ENCODE results near the gene BBOX1. TPM values are rescaled to one million over a fixed set of nuclear protein-coding genes. Genes with fewer than 3 reads are reported as not detected.

BBOX1 gene
- total RNA-seq, 1 experiment from 2014 or later: not detected

DNA sequence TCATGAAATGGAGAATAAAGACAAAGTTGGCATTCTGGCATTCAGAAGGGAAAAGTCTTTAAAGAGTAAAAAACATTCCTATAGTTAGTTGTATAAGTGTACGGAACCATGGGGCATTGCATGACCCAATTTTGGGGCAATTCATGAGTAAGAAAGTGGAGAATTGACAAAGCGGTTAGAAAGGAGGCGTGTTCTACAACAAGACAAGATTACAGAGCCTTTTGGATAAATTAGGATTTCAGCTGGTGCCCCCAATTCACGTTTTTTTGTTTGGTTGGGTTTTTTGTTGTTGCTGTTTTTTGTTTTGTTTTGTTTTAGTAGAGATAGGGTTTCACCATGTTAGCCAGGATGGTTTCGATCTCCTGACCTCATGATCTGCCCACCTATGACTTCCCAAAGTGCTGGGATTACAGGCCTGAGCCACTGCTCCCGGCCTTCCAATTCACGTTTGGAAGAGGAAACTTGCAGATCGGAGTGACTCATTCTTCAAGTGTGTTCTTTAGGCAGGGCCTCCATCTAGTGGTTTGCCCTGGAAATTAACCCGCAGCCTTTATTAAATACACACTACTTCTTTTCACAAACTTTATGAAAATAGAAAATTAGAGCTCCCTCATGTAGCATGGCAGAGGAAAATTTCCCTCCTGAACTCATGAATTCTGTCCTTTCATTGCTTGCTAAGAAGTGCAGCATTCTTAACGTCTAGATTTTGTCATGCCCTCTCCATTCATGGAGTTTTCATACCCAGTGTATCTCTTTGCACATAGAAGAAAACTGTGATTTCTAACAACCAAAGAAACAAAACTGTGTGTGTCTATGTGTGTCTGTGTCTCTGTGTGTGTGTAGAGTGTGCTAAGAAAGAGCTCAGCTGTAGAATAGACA lies 118.1 kb downstream of the BBOX1 start:
- Histone ChIP-seq H3K4me1 (ENCODE audit: control insufficient read depth, insufficient read depth, low read length) (no peaks in the 10 kb centered on the region), H3K9me3 (ENCODE audit: control insufficient read depth, insufficient read depth, low read depth, low read length) (no peaks in the 10 kb centered on the region), H3K4me3 (ENCODE audit: low read depth in 2 of 2, low read length in 2 of 2) (no peak overlapping the region), H3K27ac (ENCODE audit: low read length) (no peak overlapping the region), H3K36me3 (ENCODE audit: control insufficient read depth, insufficient read depth, low read length) (no peaks in the 10 kb centered on the region), H3K27me3 (ENCODE audit: control insufficient read depth, insufficient read depth, low read length) (no peaks in the 10 kb centered on the region)
- CTCF ChIA-PET: interaction anchor here (1.3 to 1.4 kb wide), 2 partner anchors 338 to 405 kb away, joined by 4 to 7 read pairs; no protein-coding TSS in a partner anchor
- DNase-seq (ENCODE audit: low read depth, low spot score) (peak; percentile 59), ATAC-seq (peak; percentile 94)
- no TSS peak for BruUV-seq (replicated peaks)
- POLR2A ChIA-PET: no interaction called here
- TF ChIP-seq POLR2AphosphoS5 (IDR thresholded peaks at IDR 0.05; ENCODE audit: low read depth, low read length): no peak
- TF ChIP-seq, protein P1, sequence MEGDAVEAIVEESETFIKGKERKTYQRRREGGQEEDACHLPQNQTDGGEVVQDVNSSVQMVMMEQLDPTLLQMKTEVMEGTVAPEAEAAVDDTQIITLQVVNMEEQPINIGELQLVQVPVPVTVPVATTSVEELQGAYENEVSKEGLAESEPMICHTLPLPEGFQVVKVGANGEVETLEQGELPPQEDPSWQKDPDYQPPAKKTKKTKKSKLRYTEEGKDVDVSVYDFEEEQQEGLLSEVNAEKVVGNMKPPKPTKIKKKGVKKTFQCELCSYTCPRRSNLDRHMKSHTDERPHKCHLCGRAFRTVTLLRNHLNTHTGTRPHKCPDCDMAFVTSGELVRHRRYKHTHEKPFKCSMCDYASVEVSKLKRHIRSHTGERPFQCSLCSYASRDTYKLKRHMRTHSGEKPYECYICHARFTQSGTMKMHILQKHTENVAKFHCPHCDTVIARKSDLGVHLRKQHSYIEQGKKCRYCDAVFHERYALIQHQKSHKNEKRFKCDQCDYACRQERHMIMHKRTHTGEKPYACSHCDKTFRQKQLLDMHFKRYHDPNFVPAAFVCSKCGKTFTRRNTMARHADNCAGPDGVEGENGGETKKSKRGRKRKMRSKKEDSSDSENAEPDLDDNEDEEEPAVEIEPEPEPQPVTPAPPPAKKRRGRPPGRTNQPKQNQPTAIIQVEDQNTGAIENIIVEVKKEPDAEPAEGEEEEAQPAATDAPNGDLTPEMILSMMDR (IDR thresholded peaks at IDR 0.05): peak; percentile 87
- intact Hi-C loops (cut with micrococcal nuclease; ENCODE audit: unreplicated experiment) (loop anchor here (1.0 to 5.0 kb wide), 3 partner anchors 404 to 871 kb away; no protein-coding TSS in a partner anchor), in situ Hi-C loops (cut with HindIII; ENCODE audit: low pct_unique_long_range_greater_than_20kb, low sequenced_read_pairs) (no loop called here)

DNA sequence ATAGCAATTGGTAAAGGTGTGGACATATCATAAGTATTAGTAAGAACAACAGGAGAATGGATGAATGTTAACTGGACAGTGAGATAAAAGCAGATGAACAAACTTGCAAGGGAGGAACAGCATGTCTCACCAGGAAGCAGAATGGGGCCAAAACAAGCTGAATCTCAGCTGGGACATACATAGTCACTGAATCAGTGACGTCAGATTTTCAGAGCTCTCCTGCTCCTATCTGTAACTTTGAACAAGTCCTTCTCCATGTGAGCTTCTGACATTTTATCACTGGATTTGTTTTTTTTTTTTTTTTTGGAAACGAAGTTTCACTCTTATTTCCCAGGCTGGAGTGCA lies 118.7 kb downstream of the BBOX1 start:
- no TSS peak for BruUV-seq (replicated peaks)
- TF ChIP-seq, protein P2, sequence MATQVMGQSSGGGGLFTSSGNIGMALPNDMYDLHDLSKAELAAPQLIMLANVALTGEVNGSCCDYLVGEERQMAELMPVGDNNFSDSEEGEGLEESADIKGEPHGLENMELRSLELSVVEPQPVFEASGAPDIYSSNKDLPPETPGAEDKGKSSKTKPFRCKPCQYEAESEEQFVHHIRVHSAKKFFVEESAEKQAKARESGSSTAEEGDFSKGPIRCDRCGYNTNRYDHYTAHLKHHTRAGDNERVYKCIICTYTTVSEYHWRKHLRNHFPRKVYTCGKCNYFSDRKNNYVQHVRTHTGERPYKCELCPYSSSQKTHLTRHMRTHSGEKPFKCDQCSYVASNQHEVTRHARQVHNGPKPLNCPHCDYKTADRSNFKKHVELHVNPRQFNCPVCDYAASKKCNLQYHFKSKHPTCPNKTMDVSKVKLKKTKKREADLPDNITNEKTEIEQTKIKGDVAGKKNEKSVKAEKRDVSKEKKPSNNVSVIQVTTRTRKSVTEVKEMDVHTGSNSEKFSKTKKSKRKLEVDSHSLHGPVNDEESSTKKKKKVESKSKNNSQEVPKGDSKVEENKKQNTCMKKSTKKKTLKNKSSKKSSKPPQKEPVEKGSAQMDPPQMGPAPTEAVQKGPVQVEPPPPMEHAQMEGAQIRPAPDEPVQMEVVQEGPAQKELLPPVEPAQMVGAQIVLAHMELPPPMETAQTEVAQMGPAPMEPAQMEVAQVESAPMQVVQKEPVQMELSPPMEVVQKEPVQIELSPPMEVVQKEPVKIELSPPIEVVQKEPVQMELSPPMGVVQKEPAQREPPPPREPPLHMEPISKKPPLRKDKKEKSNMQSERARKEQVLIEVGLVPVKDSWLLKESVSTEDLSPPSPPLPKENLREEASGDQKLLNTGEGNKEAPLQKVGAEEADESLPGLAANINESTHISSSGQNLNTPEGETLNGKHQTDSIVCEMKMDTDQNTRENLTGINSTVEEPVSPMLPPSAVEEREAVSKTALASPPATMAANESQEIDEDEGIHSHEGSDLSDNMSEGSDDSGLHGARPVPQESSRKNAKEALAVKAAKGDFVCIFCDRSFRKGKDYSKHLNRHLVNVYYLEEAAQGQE (IDR thresholded peaks at IDR 0.05; ENCODE audit: insufficient read depth in 1 of 2, low read depth in 2 of 2, low read length in 1 of 2): no peak
- TF ChIP-seq TCF7L2 (IDR thresholded peaks at IDR 0.05; ENCODE audit: low read depth, low read length): no peak
- intact Hi-C loops (cut with micrococcal nuclease; ENCODE audit: unreplicated experiment) (loop anchor here (2.0 to 5.0 kb wide), 2 partner anchors 509 to 872 kb away; no protein-coding TSS in a partner anchor), in situ Hi-C loops (cut with HindIII; ENCODE audit: low pct_unique_long_range_greater_than_20kb, low sequenced_read_pairs) (no loop called here)
- CTCF ChIA-PET: interaction anchor here (0.7 to 1.4 kb wide), 3 partner anchors 337 to 405 kb away, joined by 4 to 12 read pairs (median 7); no protein-coding TSS in a partner anchor
- POLR2A ChIA-PET: interaction anchor here (0.7 kb wide), 1 partner anchor 17 kb away, joined by 9 read pairs; no protein-coding TSS in a partner anchor
- ATAC-seq (no peak), DNase-seq (ENCODE audit: low read depth, low spot score) (no peak)
- Histone ChIP-seq H3K27ac (ENCODE audit: low read length) (no peak overlapping the region), H3K27me3 (ENCODE audit: control insufficient read depth, insufficient read depth, low read length) (no peaks in the 10 kb centered on the region), H3K9me3 (ENCODE audit: control insufficient read depth, insufficient read depth, low read depth, low read length) (no peaks in the 10 kb centered on the region), H3K4me1 (ENCODE audit: control insufficient read depth, insufficient read depth, low read length) (no peaks in the 10 kb centered on the region), H3K36me3 (ENCODE audit: control insufficient read depth, insufficient read depth, low read length) (no peaks in the 10 kb centered on the region), H3K4me3 (ENCODE audit: low read depth in 2 of 2, low read length in 2 of 2) (no peak overlapping the region)

DNA sequence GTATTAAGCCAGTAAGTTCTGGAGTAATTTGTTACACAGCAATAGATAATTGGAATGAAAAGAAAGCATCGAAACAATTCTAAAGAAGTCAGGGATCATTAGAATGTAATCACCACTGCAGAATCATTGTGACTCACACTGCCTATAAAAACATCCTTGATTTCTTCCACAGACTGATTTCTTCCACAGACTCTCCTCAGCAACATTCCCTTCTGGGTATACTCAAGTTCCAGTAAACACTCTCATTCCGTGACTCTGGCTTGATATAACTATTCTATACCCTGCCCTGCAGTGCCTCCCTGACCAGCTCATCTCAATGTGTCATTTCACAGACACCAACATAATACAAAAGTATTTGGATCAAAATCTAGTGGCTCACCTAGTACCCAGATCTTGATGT lies 120.5 kb downstream of the BBOX1 start:
- CTCF ChIA-PET: interaction anchor here (0.5 kb wide), 1 partner anchor 803 kb away, joined by 3 read pairs; no protein-coding TSS in a partner anchor

More for the DNA sequence above, 120.5 kb downstream of the BBOX1 start:
- DNase-seq (ENCODE audit: low read depth, low spot score): no peak
- in situ Hi-C loops (cut with HindIII; ENCODE audit: low pct_unique_long_range_greater_than_20kb, low sequenced_read_pairs) (no loop called here), intact Hi-C loops (cut with micrococcal nuclease; ENCODE audit: unreplicated experiment) (no loop called here)
- no peak for ATAC-seq
- no TSS peak for BruUV-seq (replicated peaks)
- no peaks in the 10 kb centered on the region for H3K4me1 ChIP-seq (ENCODE audit: control insufficient read depth, insufficient read depth, low read length)
- H3K27ac ChIP-seq (ENCODE audit: low read length): 0 out of 2 replicates have a peak overlapping the region, but pooled peaks have one; percentile 32
- POLR2A ChIA-PET: no interaction called here
- TF ChIP-seq POLR2AphosphoS5 (IDR thresholded peaks at IDR 0.05; ENCODE audit: low read depth, low read length) (no peak), SIN3A (IDR thresholded peaks at IDR 0.05; ENCODE audit: borderline replicate concordance, insufficient read depth, low read depth, low read length) (no peak), TCF7L2 (IDR thresholded peaks at IDR 0.05; ENCODE audit: low read depth, low read length) (no peak)
- TF ChIP-seq, protein P2 (IDR thresholded peaks at IDR 0.05; ENCODE audit: insufficient read depth in 1 of 2, low read depth in 2 of 2, low read length in 1 of 2): no peak
- TF ChIP-seq, protein P1 (IDR thresholded peaks at IDR 0.05): no peak
- no peak overlapping the region for H3K4me3 ChIP-seq (ENCODE audit: low read depth in 2 of 2, low read length in 2 of 2)
- no peaks in the 10 kb centered on the region for H3K36me3 ChIP-seq (ENCODE audit: control insufficient read depth, insufficient read depth, low read length)
- H3K27me3 ChIP-seq (ENCODE audit: control insufficient read depth, insufficient read depth, low read length): no peaks in the 10 kb centered on the region
- H3K9me3 ChIP-seq (ENCODE audit: control insufficient read depth, insufficient read depth, low read depth, low read length): no peaks in the 10 kb centered on the region
